Measurements from ENCODE around the gene ZNF722. TPM values are rescaled to one million over a fixed set of nuclear protein-coding genes. Genes with fewer than 3 reads are reported as not detected.

The ZNF722 gene
- total RNA-seq (2022; extraction: Qiagen RNA extraction; ENCODE audit: low read depth) = not detected in 5 replicates

DNA sequence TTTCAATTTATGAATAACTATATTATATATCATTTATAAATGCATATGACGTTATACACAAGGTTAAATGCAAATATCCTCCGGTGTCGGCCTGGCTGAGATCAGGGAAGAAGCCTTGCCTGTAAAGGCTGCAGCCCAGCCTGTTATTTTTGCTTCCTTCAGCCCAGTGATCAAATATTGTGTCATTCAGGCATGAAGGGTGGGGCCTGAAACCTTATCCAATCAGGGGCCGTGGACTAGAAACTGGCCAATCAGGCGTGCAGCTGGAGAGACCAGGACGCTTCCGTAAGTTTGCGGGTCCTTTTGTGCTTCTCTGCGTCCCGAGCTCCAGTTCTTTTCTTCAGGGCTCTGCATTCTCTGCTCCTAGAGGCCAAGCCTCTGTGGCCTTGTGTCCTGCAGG lies at the start of gene ZNF722:
Gene ZNF722 (plus strand): TSS at position 301 of the 400 bp plus-strand sequence. CDS start 113 bp downstream, outside the sequence.

DNA sequence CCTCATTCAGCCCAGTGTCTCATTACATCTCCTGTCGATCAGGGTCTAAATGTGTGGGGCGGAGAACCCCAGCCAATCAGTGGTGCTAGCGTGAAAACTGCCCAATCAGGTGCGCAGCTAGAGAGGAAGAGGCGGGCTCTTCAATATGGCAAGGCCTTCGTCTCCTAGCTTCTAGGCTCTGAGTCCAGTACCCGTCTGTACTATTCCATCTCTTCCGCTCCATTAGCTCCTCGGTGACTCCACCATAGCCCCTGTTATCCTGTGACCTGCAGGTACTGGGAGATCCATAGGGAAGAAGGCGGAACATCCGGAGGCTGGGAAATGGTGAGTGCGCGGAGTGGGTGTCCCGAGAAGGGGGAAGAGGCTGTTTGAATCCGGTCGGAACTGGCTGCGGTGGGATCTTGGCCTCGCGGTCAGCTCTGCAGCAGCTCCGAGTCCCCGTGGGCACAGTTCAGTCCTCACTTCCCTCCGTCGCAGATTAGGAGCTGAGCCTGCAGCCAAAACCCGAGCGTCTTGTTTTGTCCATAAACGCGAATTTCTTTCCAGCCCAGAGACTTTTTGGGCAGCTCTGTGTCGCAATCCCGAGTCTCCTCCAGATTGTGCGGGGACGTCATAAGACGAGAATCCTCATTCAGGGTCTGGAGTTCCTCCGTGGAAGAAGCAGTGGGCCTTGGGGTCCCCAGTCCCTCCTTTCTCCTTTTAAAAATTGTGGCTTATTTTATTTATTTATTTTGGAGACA lies 46.8 kb downstream of the ZNF722 start, which contains the start of gene ZNF727:
Gene ZNF727 (plus strand): TSS at position 134 of the 740 bp plus-strand sequence. CDS start 188 bp downstream, at position 322.

Other genes with a start within 250 kb of the ZNF722 start
- not detected in 5 replicates for gene ZNF727, start 46.6 kb downstream of the ZNF722 start, total RNA-seq (2022; extraction: Qiagen RNA extraction; ENCODE audit: low read depth)
- not detected in 5 replicates for gene ZNF735, start 208.4 kb downstream of the ZNF722 start, total RNA-seq (2022; extraction: Qiagen RNA extraction; ENCODE audit: low read depth)
- not detected in 5 replicates for gene ZNF679, start 229.6 kb downstream of the ZNF722 start, total RNA-seq (2022; extraction: Qiagen RNA extraction; ENCODE audit: low read depth)